SK-N-SH treated with all-trans-retinoic acid at 6 μM for 48 hours (cell line): Measurements from ENCODE around the gene ATP9A.

Experiments used
- GLIS3 ChIP-seq: fragments of 250-450 bp; sonication (Bioruptor Pico); IDR thresholded peaks from 2 replicates; pipeline ENCODE4 v1.5.0; 2020; ENCODE audit warnings: mild to moderate bottlenecking, moderate library complexity
- RARB ChIP-seq: fragments of 250-450 bp; sonication (Bioruptor Pico); IDR thresholded peaks from 2 replicates; pipeline ENCODE4 v1.8.0; 2021; ENCODE audit warnings: mild to moderate bottlenecking, moderate library complexity
- ZNF70 ChIP-seq: fragments of 450-650 bp; formaldehyde crosslinking; IDR thresholded peaks from 2 replicates; pipeline ENCODE4 v1.5.0; 2020; ENCODE audit warnings: mild to moderate bottlenecking, moderate library complexity

DNA sequence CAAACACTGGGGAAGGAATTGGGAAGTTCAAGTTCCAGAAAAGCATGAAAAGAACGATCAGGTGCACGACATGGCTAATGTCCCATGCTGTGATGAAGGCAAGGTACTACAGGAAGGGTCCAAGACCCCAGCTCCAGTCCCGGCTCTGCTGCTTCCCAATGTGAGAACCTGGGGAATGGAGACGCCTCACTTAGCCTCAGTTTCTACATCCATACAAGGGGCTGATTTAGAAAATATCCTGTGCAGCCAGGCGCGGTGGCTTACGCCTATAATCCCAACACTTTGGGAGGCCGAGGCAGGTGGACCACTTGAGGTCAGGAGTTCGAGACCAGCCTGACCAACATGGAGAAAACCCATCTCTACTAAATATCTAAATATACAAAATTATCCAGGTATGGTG, 144.9 kb downstream of the ATP9A start:
- TF ChIP-seq RARB (CRISPR knock-in tag) (no peak), ZNF70 (CRISPR knock-in tag) (no peak), GLIS3 (CRISPR knock-in tag) (no peak)
